OCI-M2 (cell line): ENCODE data around the gene PRSS36.
"Not testable (repeated sequence)": the region's sequence is repeated elsewhere in the genome, so short reads cannot be mapped to it uniquely, and the experiment has no call there.

Experiments used
- DNase-seq: peaks from one replicate; lab custom pipeline; 2025; ENCODE audit not compliant: unreplicated experiment; lab: John Stamatoyannopoulos, UW

Gene PRSS36

GRCh38 chr16:31106509-31107464, 43.1 kb downstream of the PRSS36 start:
- no peak for DNase-seq

GRCh38 chr16:31105677-31106213, 44.1 kb downstream of the PRSS36 start:
- DNase-seq, result no peak

GRCh38 chr16:31100876-31101641, 48.8 kb downstream of the PRSS36 start:
- DNase-seq, result not testable (repeated sequence)

- no peak for DNase-seq
Observed at GRCh38 chr16:31099860-31100638, 49.8 kb downstream of the PRSS36 start.

DNA sequence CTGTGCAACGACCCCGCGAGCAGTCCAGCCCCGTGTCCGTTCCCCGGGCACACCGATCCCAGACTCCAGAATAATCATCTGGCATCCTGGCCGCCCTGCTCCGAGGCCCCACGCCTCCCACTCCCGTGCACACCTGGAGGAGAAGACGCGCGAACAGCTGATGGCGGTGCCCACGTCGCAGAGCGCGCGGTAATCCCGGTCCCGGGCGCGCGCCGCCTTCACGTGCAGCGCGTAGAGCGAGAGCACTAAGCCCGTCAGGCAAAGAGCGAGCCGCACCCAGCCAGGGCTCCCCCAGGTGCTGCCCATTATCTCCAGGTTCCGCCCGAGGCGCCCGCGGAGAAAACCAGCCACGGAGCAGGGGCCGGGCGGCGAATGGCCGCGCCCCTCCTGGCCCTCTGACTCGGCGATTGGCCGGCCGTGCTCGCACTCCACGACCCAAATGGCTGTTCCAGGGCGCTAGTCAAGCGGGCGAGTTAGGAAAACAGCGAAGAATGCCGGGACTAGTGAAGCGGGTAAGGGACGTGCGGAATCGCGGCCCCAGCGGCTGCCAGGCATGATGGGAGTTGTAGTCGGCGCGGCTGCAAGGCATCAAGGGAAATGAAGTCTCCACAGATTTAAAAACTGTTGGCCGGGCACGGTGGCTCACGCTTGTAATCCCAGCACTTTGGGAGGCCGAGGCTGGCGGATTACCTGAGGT, 55.3 kb downstream of the PRSS36 start, which contains the start of gene VKORC1:
TSS of gene VKORC1 (minus strand) at position 374 of the 697 bp plus-strand sequence. CDS start at position 306, 68 bp downstream.
- DNase-seq, result peak; percentile 65

GRCh38 chr16:31094088-31094423, 55.8 kb downstream of the PRSS36 start:
- DNase-seq, result no peak

DNA sequence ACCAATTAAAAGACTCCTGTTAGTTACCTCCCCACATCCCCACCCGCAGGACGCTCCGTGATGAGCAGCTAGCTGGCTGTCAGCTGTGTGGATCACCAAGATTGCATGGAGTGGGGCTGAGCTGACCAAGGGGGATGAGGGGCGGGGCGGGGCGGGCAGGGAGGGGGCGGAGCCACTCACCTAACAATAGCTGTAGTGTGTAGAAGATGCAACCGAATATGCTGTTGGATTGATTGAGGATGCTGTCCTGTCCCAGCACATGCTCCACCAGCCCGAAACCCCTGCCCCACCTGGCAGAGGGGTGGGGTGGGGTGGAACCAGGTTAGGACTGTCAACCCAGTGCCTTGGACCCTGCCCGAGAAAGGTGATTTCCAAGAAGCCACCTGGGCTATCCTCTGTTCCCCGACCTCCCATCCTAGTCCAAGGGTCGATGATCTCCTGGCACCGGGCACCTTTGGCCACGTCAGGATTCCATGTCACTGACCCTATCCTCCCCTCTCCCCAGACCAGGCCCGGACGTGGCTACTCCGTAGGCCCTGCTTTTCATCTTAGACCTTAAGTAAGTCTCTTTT, 56.6 kb downstream of the PRSS36 start:
- DNase-seq, result no peak

DNA sequence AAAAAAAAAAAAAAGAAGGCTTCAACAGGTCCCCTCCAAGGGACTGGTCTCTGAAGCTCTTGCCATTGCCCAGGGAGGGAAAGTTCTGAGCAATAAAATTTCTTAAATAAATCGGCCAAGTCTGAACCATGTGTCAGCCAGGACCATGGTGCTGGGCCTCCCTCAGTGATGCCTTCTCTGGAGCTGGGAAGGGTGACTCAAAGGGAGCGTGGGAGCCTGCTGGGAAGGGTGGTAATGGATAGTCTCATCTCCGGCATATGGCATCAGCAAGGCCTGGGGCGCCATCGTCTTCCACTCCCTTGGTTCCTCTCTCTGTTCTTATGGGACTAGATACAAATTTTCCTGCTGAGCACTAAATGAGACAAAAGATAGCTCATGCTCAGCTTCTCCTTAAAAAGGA, 57.5 kb downstream of the PRSS36 start:
- DNase-seq, result no peak

GRCh38 chr16:31090540-31090939, 59.3 kb downstream of the PRSS36 start:
- no peak for DNase-seq

GRCh38 chr16:31089199-31089598, 60.7 kb downstream of the PRSS36 start:
- no peak for DNase-seq
